ENCODE data around the gene CADPS.

The CADPS gene

GRCh38 chr3:62732183-62732904, 142.9 kb downstream of the CADPS start:
- no peak for DNase-seq

DNA sequence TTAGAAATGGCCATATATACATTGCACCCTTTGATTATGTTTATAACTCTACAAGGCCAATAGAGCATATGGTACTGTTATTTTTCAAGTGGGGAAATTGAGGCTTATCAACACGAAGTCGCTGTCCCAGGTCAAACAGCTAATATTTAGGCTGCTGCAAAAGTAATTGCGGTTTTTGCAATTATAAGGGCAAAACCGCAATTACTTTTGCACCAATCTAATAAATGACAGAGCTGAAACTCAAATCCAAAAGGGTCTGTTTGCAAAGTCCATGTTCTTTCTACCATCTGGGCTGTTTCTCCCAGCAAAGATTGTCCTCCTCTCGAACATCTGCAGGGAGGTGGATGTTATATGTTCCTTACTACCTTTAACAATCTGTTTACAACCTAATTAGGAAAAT, 147.2 kb downstream of the CADPS start:
- no peak for DNase-seq

- no peak for DNase-seq
Measured at GRCh38 chr3:62727536-62727935, 147.7 kb downstream of the CADPS start.

DNA sequence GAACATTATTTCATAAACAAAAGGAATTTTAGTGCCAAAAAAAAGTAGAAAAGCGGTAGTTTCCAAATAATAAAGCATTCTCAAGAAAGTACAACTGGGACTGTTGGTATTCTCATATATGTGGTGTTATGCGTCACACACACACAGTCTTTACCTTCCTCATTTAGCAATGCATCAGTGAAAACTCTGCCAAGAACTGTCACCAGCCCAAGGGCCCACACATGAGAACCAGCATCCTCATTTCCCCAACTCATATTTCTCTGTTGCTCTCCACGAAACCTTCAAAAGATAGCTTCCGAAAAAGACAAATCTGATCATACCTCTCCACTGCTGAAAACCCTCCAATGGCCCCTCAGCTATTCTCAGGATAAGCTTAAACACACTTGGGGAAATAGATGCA, 150.7 kb downstream of the CADPS start:
- no peak for DNase-seq

GRCh38 chr3:62723914-62724217, 151.3 kb downstream of the CADPS start:
- DNase-seq: no peak

- DNase-seq: no peak
Measured at GRCh38 chr3:62723166-62723913, 151.9 kb downstream of the CADPS start.

DNA sequence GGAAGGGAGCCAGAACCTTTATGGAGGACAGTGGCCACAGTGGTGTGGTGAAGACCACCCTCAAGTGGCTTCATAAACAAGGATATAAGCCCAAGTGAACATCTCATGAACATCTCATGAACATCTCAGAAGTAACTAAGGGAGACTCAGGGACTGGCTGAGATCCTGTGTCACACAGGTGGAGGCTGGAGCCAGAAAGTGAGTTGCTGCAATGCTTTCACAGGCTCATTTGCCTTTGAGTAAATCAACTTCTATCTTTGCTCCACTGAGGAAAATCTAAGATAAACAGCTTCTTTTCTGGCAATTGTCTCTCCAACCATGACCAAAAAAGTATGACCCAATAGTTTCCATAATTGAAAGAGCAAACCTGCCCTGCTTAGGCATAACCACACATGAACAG, 152.9 kb downstream of the CADPS start:
- DNase-seq: no peak

DNA sequence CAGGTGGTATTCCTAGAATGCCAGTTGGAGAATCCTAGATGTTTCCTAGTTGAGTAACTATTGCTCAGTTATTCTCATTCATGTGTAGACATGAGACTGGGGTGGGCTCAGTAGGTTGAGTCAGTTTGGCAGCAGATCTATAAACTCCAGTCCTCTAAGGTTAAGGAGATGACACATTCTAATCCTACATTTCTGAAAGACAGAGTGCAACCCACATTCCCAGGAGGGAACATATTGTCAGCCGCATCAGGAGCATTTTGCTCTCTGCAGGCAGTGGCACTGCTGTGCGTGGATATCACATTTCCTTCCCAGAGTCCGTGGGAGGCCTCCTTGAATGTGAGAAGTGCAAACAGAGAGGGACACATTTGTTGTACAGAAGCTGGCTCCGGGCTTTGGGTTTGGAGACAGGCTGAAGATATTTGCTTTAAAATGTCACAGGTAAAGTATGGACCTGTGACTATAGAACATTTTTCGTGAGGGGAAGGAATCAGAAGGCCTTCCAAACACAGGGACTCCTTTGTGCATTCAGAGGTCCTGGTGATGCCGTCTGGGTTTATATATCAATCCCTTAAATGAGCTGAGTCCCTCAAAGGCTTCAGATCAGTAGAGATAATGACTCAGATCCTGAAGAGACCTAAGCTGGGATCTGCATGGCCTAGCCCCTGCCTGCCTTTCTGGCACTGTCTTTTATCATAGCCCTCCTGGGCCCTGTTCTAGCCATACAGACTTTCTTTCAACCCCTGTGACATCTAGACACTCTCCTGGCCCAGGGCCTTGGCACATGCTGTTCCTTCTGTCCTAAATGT, 156.5 kb downstream of the CADPS start:
- DNase-seq: no peak

DNA sequence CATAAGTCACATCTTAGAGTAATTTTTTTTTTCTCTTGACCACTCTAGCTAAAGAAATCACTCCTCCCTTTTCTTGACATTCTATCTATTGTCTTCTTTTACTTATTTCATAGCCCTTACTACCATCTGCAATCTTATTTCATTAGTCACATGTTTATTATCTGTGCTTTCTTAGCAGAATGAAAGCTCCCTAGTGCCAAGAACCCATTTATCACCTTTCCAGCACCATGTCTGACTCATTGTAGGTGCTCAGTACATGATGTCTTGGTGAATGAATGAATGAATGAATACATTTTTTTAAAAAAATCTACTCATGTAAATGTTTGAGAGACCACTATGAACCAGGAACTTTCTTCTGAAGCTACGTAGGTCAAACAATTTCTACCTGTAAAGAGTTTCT, 157.2 kb downstream of the CADPS start:
- no peak for DNase-seq

GRCh38 chr3:62712746-62713145, 162.5 kb downstream of the CADPS start:
- DNase-seq: no peak

DNA sequence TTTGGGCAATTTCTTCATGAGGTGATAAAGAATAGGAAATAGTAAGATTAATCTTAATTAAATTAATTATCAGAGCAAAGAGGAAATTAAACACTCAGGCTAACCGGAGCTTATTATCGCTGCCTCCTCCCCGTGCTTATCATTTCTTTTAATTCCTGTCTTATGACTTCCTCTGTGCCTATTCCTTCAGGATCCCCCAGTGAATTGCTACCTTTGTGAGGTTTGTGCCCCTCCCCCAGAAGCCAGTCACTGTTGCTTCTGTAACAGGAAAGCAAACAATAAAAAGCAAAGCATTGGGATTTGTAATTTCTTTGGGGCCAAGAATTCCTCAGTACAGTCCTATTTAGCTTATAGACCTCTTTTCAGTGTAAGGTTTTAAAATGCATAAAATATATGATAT, 164.5 kb downstream of the CADPS start:
- DNase-seq: no peak

- no peak for DNase-seq
Measured at GRCh38 chr3:62708638-62709373, 166.4 kb downstream of the CADPS start.

DNA sequence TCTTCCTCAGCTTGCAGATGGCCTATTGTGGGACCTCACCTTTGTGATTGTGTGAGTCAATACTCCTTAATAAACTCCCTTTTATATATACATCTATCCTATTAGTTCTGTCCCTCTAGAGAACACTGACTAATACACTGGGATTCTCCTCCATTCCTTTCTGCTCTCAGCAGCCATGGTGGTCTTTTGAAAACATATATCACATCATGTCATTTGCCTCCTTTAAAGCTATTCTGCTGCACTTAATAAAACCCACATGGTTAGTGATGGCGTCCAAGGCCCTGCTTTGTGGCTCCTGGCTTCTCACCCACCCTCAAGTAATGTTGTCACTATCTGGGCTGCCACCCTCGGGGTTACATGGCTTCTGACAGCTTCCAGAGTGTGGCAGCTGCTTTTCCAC, 169.5 kb downstream of the CADPS start:
- DNase-seq: no peak

DNA sequence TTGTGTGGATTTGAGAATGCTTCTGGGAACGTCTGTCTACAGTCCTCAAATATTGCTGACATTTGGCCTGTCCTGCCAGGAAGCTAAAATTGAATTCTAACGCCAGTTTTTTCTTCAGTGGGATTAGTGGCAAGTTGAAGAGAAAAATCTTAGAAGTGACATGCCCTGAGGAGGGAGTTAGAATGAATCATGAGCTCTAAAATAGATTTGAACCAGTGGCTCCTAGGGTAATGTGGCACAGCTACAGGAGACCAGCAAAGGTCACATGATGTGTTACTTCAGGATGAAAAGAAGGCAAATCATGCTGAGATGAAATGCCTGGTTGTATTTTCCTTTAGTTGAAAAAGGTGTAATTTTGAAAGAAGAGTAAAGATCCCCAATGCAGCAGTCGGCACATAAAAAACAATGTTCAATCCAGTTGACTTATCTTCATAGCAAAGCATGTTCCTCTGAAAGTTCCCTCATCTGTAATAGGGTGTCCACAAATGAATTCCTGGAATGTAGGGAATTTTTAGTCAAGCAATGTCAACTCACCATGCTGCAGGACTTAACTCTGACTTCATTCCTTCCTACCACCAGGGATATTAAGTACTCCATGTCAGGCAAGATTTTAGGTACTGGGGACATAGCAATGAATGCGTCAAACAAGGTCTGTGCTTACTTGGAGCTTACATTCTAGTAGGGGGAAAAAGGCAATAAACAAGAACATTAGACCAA, 171.6 kb downstream of the CADPS start:
- no peak for DNase-seq

GRCh38 chr3:62700357-62700756, 174.9 kb downstream of the CADPS start:
- no peak for DNase-seq

DNA sequence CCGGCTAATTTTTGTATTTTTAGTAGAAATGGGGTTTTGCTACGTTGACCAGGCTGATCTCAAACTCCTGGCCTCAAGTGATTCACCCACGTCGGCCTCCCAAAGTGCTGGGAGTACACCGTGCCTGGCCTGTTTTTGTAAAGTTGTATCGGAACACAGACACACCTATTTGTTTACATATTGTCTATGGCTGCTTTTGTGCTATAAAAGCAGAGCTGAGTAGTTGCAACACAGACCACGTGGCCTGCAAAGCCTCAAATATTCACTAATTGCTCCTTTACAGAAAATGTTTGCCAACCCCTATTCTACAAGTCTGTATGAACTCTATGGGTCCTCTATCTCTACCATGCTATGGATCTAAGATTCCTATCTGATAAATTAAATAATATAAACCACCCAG, 175.5 kb downstream of the CADPS start:
- no peak for DNase-seq

- DNase-seq: no peak
Measured at GRCh38 chr3:62696011-62696410, 179.2 kb downstream of the CADPS start.

GRCh38 chr3:62688812-62689211, 186.4 kb downstream of the CADPS start:
- no peak for DNase-seq

GRCh38 chr3:62688050-62688449, 187.2 kb downstream of the CADPS start:
- DNase-seq: no peak

- DNase-seq: no peak
Measured at GRCh38 chr3:62686503-62687294, 188.5 kb downstream of the CADPS start.

DNA sequence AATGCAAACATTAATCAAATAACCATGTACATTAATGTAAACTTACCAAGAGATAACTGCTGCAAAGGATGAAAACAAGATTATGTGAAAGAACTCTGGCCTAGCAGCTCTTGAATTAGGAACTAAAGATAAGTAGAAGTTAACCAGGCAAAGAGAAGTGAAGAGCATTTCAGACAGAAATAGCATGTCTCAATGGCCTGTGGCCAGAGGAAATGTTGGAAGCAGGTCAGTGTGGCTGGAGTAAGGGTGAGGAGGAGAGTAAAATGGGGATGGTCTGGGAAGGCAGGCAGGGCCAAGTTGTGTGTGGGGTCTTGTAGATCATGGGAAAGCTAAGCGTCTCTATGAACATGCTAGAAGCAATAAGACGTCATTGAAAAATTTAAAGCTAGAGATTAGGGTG, 192.4 kb downstream of the CADPS start:
- DNase-seq: no peak

DNA sequence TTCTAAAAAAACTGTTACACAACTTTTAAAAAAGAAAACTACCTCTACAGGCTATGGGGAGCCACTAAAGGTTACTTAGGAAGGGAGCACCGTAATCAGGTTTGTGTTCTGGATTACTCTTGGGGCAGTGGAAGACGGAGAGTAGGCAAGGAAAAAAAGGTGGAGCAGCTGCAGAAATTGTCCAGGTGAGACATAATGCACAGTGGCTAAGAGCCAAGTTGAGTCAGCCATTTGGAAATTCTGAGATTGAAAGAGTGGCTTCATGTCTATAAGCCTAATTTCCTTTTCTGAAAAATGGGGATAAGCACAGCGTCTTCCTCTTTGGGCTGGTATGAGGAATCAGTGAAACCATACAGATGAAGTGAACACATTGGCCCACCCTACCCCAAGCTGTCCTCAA, 195.2 kb downstream of the CADPS start:
- DNase-seq: no peak

All from NCI-H226 (cell line).